Retinal pigment epithelial cell (primary cell): ENCODE measurements around the gene TMEM164.

Experiments used
- DNase-seq: peaks from one replicate; pipeline ENCODE4 v3.0.0-alpha.2; 2010; ENCODE audit warnings: low read depth
- H3K4me3 ChIP-seq: 2 replicates; pipeline ENCODE4 v1.5.1; 2011; ENCODE audit warnings: mild to moderate bottlenecking, low read length, control low read depth, moderate library complexity
- TF ChIP-seq, protein P1 (sequence below): conservative IDR thresholded peaks from 2 replicates; pipeline ENCODE4 v1.5.1; 2011; ENCODE audit warnings: low read depth, low read length, control low read depth, inconsistent platforms

The TMEM164 gene

DNA sequence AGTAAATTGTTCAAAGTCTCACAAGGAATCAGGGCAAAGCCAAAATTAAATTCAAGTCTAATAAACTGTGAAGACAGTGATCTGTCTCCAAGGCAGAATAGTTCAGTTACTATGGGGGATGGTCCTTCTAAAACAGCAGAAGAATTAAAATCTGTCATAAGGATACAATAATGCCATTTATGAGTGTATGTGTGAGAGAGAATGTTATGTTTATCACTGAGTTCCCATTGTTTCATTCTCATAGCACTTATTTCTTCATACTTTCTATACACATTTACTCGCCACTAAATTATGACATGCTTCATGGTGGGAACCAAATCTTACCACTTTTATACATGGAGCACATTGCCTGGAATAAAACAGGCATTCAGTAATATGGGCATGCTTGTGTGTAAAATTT is 212.5 kb downstream of the TMEM164 start:
- DNase-seq: no peak
- TF ChIP-seq, protein P1, sequence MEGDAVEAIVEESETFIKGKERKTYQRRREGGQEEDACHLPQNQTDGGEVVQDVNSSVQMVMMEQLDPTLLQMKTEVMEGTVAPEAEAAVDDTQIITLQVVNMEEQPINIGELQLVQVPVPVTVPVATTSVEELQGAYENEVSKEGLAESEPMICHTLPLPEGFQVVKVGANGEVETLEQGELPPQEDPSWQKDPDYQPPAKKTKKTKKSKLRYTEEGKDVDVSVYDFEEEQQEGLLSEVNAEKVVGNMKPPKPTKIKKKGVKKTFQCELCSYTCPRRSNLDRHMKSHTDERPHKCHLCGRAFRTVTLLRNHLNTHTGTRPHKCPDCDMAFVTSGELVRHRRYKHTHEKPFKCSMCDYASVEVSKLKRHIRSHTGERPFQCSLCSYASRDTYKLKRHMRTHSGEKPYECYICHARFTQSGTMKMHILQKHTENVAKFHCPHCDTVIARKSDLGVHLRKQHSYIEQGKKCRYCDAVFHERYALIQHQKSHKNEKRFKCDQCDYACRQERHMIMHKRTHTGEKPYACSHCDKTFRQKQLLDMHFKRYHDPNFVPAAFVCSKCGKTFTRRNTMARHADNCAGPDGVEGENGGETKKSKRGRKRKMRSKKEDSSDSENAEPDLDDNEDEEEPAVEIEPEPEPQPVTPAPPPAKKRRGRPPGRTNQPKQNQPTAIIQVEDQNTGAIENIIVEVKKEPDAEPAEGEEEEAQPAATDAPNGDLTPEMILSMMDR: no peak

GRCh38 chrX:110216027-110216426 is 213.1 kb downstream of the TMEM164 start:
- TF ChIP-seq, protein P1: no peak
- no peak for DNase-seq
- H3K4me3 ChIP-seq: no peak overlapping the region

More for the DNA sequence above, 212.5 kb downstream of the TMEM164 start:
- H3K4me3 ChIP-seq: no peak overlapping the region

GRCh38 chrX:110218591-110218990 is 215.7 kb downstream of the TMEM164 start:
- H3K4me3 ChIP-seq: no peak overlapping the region
- TF ChIP-seq, protein P1: no peak
- no peak for DNase-seq

DNA sequence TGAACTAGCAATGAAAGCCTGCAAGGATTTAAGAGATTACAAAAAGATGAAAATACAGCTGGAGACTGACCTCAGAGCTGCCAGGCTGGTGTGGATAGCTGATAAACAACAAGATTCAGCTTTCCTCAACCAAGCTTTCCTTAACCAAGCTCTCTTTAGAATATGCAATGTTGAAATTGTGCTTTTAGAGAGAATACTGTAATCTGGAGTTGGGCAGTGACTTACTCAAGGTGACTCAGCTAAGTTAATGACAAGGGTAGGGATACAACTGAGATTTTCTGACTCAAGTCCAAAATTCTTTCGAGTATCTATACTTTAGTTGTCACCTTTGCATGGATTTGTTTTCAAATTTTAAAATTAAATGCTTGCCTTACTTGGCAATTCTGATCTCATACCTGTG is 217.0 kb downstream of the TMEM164 start:
- no peak overlapping the region for H3K4me3 ChIP-seq
- TF ChIP-seq, protein P1: no peak

GRCh38 chrX:110222497-110223257 is 219.8 kb downstream of the TMEM164 start:
- H3K4me3 ChIP-seq: no peak overlapping the region
- DNase-seq: no peak
- TF ChIP-seq, protein P1: no peak

More for the DNA sequence above, 217.0 kb downstream of the TMEM164 start:
- DNase-seq: no peak

- H3K4me3 ChIP-seq: no peak overlapping the region
- no peak for DNase-seq
Observed at GRCh38 chrX:110224926-110225617, 222.2 kb downstream of the TMEM164 start.

More at GRCh38 chrX:110224926-110225617, 222.2 kb downstream of the TMEM164 start:
- TF ChIP-seq, protein P1: no peak
